ENCODE measurements around the gene HMX1.

The HMX1 gene

GRCh38 chr4:8909548-8909947 is 37.9 kb upstream of the HMX1 start:
- DNase-seq (ENCODE audit: low read depth), result no peak

- DNase-seq (ENCODE audit: low read depth), result no peak
Observed at GRCh38 chr4:8908206-8908893, 36.7 kb upstream of the HMX1 start.

DNA sequence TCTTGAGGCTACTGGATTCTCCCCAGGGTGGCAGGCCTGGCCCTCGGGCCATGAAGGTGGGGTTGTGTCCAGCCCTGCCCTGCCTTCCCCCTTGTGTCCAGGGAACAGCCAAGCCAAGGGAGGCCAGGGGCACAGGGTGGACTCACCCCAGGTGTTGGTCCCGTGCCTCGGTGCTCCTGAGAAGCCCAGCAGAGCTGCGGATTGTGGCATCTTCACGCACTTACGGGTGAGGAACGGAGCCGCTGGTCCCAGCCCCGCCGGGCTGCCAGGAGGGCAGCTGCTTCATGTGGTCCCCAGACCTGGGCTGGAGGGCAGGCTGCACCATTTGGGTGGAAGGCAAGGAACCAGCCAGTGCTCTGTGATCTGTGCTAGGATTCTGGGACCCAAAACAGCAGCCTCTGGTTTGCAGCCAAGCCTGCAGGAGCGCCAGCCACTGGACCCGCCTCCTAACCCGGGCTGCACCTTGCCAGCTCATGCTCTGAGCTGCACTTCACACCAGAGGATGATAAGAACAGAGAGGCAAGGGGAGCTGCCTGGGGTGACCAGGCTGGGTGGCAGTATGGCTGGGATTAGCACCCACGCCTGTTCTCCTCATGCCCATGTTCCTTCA is 36.1 kb upstream of the HMX1 start:
- no peak for DNase-seq (ENCODE audit: low read depth)

GRCh38 chr4:8906991-8907595 is 35.5 kb upstream of the HMX1 start:
- no peak for DNase-seq (ENCODE audit: low read depth)

- no peak for DNase-seq (ENCODE audit: low read depth)
Observed at GRCh38 chr4:8906668-8906970, 35.0 kb upstream of the HMX1 start.

DNA sequence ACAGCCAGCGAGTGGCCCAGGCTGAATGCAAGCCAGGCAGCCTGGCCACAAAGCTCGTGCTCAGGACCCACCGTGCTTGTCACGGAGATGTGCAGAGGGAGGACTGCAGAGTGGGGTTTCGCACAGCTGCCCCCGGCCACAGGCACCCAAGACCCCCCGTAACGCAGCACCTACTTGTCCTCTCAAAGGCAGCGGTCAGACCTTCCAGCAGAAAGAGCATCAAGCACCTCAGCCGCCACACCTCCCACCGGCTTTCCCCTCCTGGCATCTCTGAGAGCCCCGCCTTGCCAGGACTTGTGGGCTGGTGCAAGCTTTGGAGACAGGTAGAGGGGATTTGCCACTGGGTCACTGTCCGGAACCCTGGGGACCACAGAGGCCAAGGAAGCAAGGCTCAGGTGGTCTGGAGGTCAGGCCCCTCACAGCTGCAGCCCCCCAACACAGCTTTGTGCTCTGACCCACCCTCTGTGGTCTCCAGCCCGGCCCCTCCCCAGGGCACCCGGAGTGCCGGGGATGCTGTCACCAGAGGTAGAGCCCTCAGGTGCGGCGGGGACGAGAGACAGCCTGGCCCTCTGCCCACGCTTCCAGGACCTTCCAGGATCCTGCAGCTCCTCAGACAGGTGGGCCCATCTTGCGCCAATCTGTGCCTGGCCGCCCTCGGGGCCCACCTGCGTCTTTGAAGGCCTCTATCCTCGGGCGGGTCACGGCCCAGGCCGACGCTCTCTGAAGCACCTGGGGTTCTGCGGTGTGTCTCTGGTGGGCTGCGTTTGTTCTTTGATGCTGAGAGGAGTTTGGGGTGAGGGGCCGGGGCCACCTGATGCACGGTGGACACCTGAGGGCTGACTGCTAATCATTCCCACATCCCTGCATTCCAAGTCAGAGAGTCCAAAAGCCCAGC is 34.4 kb upstream of the HMX1 start:
- DNase-seq (ENCODE audit: low read depth), result no peak

- DNase-seq (ENCODE audit: low read depth), result no peak
Observed at GRCh38 chr4:8905226-8905772, 33.7 kb upstream of the HMX1 start.

DNA sequence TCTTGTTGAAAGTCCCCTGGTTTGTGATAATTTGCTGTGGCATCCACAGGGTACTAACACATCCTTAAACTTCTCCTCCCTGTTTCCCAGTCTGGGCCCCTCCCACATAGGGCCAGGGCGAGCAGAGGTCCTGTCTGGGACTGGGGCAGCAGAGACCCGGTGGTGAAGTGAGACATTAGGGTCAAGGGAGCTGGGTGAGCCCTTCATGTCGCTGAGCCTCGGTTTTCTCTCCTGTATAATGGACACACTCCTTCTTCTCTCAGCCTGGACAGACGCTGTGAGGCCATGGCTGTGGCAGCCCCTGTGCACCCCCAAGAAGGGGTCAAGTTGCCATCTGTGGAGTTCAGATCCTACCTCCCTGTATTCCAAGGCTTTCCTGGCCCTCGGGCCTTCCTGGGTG is 33.0 kb upstream of the HMX1 start:
- DNase-seq (ENCODE audit: low read depth), result no peak

GRCh38 chr4:8904041-8904501 is 32.4 kb upstream of the HMX1 start:
- DNase-seq (ENCODE audit: low read depth), result no peak

GRCh38 chr4:8901335-8901734 is 29.7 kb upstream of the HMX1 start:
- DNase-seq (ENCODE audit: low read depth), result no peak

DNA sequence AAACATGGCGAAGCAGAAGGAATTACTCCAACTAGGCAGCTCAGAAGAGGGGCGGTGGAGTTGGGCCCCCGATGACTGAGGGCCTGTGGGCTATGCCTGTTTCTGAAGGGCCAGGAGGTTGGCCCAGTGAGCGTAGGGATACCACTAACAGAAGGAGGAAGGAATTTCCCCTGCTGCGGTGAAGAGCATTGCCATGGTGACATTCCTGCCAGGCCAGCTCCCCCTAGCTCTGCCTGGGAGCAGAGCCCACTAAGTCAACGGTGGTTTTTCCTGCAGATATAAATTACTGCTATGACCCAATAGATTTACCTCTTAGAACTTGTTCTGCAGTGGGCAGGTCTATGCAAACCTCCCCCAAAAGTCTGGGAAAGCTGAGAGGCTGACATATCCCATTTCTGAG is 28.9 kb upstream of the HMX1 start:
- DNase-seq (ENCODE audit: low read depth), result no peak

GRCh38 chr4:8898419-8898818 is 26.8 kb upstream of the HMX1 start:
- DNase-seq (ENCODE audit: low read depth), result no peak

GRCh38 chr4:8897251-8898167 is 25.9 kb upstream of the HMX1 start:
- DNase-seq (ENCODE audit: low read depth), result no peak

DNA sequence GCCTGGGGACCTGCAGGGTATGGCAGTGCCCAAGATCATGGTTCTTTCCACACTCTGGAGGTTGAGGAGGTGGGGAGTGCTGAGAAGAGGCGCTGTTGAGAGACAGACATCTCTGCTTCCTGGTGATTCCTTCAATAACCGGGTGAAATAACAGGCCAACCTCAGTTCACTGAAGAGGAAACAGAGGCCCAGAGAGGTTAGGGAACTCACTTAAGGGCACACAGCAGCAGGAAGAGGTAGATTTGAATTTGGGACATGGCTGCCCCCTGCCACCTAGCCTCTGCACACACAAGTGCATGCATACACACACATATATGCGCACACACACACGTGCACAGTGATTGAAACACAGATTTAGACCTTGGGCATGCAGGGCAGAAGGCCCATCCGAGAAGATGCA is 24.9 kb upstream of the HMX1 start:
- DNase-seq (ENCODE audit: low read depth), result no peak

DNA sequence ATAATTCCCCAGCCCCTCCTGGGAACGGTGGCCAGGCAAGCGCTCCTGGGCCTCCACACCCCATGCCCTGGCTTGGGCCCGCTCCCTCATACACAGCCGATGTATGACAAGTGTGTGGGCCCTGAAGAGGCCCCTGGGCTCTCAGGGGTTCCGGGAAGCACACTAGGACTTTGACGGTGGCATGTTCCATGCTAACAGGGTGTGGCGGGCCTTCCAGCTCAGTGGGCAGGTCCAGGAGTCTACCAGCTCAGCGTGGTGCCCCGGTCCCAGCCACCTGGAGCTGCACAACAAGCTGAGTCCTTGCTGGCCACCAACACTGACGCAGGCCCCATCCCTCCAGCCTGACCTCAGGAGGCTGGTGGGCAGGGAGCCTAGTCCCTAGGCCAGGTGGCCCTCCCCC is 24.4 kb upstream of the HMX1 start:
- DNase-seq (ENCODE audit: low read depth), result no peak

- DNase-seq (ENCODE audit: low read depth), result no peak
Observed at GRCh38 chr4:8895295-8895694, 23.7 kb upstream of the HMX1 start.

- no peak for DNase-seq (ENCODE audit: low read depth)
Observed at GRCh38 chr4:8894424-8894816, 22.8 kb upstream of the HMX1 start.

DNA sequence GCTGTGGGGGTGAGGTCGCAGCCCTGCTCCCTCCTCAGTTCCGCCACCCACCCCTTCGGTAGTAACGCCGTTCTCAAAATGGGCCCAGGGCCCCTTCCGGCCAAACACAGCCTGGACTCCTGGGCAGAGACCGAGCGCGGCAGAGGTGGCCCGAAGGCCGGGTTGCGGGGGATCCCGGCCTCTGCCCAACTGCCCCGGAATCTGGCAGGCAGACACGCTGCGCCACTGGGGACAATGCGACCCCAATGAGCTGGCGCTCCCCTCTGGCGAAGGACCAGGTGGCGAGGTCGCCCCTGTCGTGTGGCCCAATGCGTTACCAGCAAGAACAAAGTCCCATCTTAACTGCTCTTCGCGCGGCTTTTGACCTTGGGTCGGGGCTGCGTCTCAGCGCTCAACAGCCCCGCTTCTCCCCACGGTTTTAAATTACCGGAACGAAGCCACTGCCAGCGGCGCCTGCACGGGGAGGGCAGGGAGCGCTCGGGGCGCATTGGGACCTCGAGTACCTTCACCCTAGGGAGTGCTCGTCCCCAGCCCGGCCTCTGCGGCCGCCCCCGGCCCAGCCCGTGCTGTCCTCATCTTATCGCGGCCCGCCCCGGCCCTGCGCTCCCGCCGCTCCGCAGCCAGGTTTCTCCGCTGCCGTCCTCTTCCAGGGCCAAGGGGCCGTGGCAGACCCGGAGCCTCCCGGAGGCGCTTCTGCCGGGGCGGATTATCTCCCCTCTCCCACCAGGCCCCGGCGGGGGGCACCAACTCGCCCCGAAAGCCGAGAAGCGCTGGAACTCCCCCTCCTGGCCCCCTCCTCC is 22.2 kb upstream of the HMX1 start:
- DNase-seq (ENCODE audit: low read depth), result no peak

- no peak for DNase-seq (ENCODE audit: low read depth)
Observed at GRCh38 chr4:8893227-8893623, 21.6 kb upstream of the HMX1 start.

GRCh38 chr4:8892556-8893226 is 21.1 kb upstream of the HMX1 start:
- DNase-seq (ENCODE audit: low read depth), result no peak
